HepG2 (cell line): ENCODE data around the gene SSBP4. TPM values are rescaled to one million over a fixed set of nuclear protein-coding genes. Genes with fewer than 3 reads are reported as not detected.

ENCODE experiments used
- ATAC-seq: fragments of 200-7000 bp; cut with Tn5 transposase; 3 replicates; pipeline ENCODE4 v1.9.1; 2020; ENCODE audit warnings: mild to moderate bottlenecking, moderate library complexity
- BruUV-seq: library from RNA; stranded (reverse); fragments of 400-500 nt; replicated peaks from 2 replicates; lab custom pipeline; 2021; lab: Mats Ljungman, UMichigan
- CTCF ChIA-PET: fragments of 300-600 bp; formaldehyde crosslinking; extraction: SDS; loops from one replicate; lab custom pipeline; 2021; ENCODE audit warnings: low total read pairs, inconsistent platforms, low intra/inter-chr PET ratio; lab: Yijun Ruan, JAX
- POLR2A ChIA-PET: fragments of 350-600 bp; sonication (Branson Sonifier 250); formaldehyde crosslinking; loops from one replicate; lab custom pipeline; 2020; ENCODE audit warnings: antibody characterized with exemption, inconsistent platforms; lab: Yijun Ruan, JAX
- DNase-seq: peaks from one replicate; pipeline ENCODE4 v3.0.0-alpha.2; 2015; ENCODE audit warnings: low spot score
- FAIRE-seq: peaks from 3 replicates; lab custom pipeline; 2011; peaks lifted over from hg19 to GRCh38; lab: Jason Lieb, UNC
- H2AFZ ChIP-seq: one replicate; pipeline ENCODE4 v1.6.1; 2011; ENCODE audit warnings: low read length, inconsistent platforms
- H3K27ac ChIP-seq: fragments of 300-600 bp; 3 replicates; pipeline ENCODE4 v1.8.0; 2011; ENCODE audit warnings: mixed run types, mild to moderate bottlenecking, mixed read lengths, low read length, inconsistent platforms; ENCODE audit not compliant: insufficient read depth; ENCODE audit errors: extremely low read length
- H3K27me3 ChIP-seq, 2 experiments: fragments of 200-600 bp in 1 of 2; 2 replicates in 1 of 2; 3 replicates in 1 of 2; pipeline versions ENCODE4 v1.6.0 to v1.8.0; 2011; ENCODE audit warnings: low read length in 2 of 2, mild to moderate bottlenecking in 2 of 2, moderate library complexity in 2 of 2, inconsistent platforms in 1 of 2; ENCODE audit not compliant: insufficient read depth in 2 of 2, control insufficient read depth in 1 of 2
- H3K36me3 ChIP-seq, 2 experiments: fragments of 200-600 bp in 1 of 2; replicated peaks in 1 of 2; 2 replicates in 1 of 2; 3 replicates in 1 of 2; pipeline versions ENCODE4 v1.5.1 to v1.8.0; 2011; ENCODE audit warnings: low read length in 2 of 2, inconsistent platforms in 1 of 2; ENCODE audit not compliant: insufficient read depth in 2 of 2, control insufficient read depth in 1 of 2
- H3K4me1 ChIP-seq: 2 replicates; pipeline ENCODE4 v1.5.1; 2012; ENCODE audit warnings: low read length, inconsistent platforms; ENCODE audit not compliant: insufficient read depth
- H3K4me2 ChIP-seq: 2 replicates; pipeline ENCODE4 v1.6.0; 2011; ENCODE audit warnings: low read depth, low read length, inconsistent platforms
- H3K4me3 ChIP-seq, 3 experiments: fragments of 200-600 bp in 1 of 3; sonication (generic), shearing (Covaris generic) in 1 of 3; replicated peaks in 1 of 3; 2 replicates each; pipeline ENCODE4 v1.5.1; 2011 to 2016; ENCODE audit warnings: low read length in 3 of 3, inconsistent platforms in 2 of 3, low read depth in 2 of 3, mild to moderate bottlenecking in 2 of 3, control low read depth in 1 of 3, mixed read lengths in 1 of 3; ENCODE audit not compliant: insufficient read depth in 1 of 3
- H3K79me2 ChIP-seq: one replicate; pipeline ENCODE4 v1.6.1; 2011; ENCODE audit warnings: low read length, inconsistent platforms; ENCODE audit not compliant: insufficient read depth
- H3K9ac ChIP-seq: 2 replicates; pipeline ENCODE4 v1.6.0; 2011; ENCODE audit warnings: mild to moderate bottlenecking, low read depth, low read length, inconsistent platforms; ENCODE audit not compliant: insufficient read depth
- H3K9me3 ChIP-seq: 2 replicates; pipeline ENCODE4 v1.5.1; 2012; ENCODE audit warnings: mild to moderate bottlenecking, low read length
- H4K20me1 ChIP-seq: 2 replicates; pipeline ENCODE4 v1.6.0; 2011; ENCODE audit warnings: inconsistent platforms, mild to moderate bottlenecking, low read length, moderate library complexity; ENCODE audit not compliant: insufficient read depth
- IRF9 ChIP-seq: sonication (generic); formaldehyde crosslinking; IDR thresholded peaks from 2 replicates; pipeline ENCODE4 v1.8.0; 2022; ENCODE audit warnings: missing genetic modification reagents, mild to moderate bottlenecking, borderline replicate concordance
- NPAS2 ChIP-seq: sonication (generic); formaldehyde crosslinking; IDR thresholded peaks from 2 replicates; pipeline ENCODE4 v1.8.0; 2022; ENCODE audit warnings: mild to moderate bottlenecking, missing genetic modification reagents, borderline replicate concordance
- ZBTB33 ChIP-seq: sonication (generic); formaldehyde crosslinking; IDR thresholded peaks from 2 replicates; pipeline ENCODE4 v1.4.0; 2020; ENCODE audit warnings: missing genetic modification reagents
- ZNF441 ChIP-seq: sonication (generic); formaldehyde crosslinking; IDR thresholded peaks from 2 replicates; pipeline ENCODE4 v1.7.0; 2021; ENCODE audit warnings: missing genetic modification reagents, borderline replicate concordance
- ZNF746 ChIP-seq: sonication (generic); formaldehyde crosslinking; IDR thresholded peaks from 2 replicates; pipeline ENCODE4 v1.8.0; 2022; ENCODE audit warnings: mild to moderate bottlenecking, missing genetic modification reagents
- ZNF747 ChIP-seq: sonication (generic); formaldehyde crosslinking; IDR thresholded peaks from 2 replicates; pipeline ENCODE4 v1.8.1; 2023; ENCODE audit warnings: missing genetic modification reagents, mild to moderate bottlenecking, borderline replicate concordance
- ZZZ3 ChIP-seq: sonication (generic); formaldehyde crosslinking; IDR thresholded peaks from 2 replicates; pipeline ENCODE4 v1.4.0; 2020; ENCODE audit warnings: missing genetic modification reagents, mild to moderate bottlenecking, borderline replicate concordance
- WGBS: methylation state at CpG from one replicate; pipeline ENCODE4 v1.1.6; 2017; ENCODE audit warnings: low lambda C conversion rate; 5-methylcytosine and 5-hydroxymethylcytosine counted together
- in situ Hi-C: cut with HindIII; loops from 2 replicates; pipeline ENCODE4 v1.10.0; 2017; ENCODE audit warnings: low pct_unique_long_range_greater_than_20kb; ENCODE audit not compliant: extremely low pct_ligation_motif_present
- intact Hi-C: fragments of 100-400 bp; cut with micrococcal nuclease; formaldehyde crosslinking; loops from one replicate; pipeline ENCODE4 v1.10.0; 2022; ENCODE audit not compliant: unreplicated experiment
- polyA plus RNA-seq, 8 experiments: library from polyadenylated mRNA; depleted of rRNA in 3 of 8; stranded (reverse) in 7 of 8; unstranded in 1 of 8; fragments of >200 nt; fragmentation: Illumina TruSeq in 4 of 8; extraction: Trizol in 4 of 8; gene quantifications; 2 replicates each; pipeline versions ENCODE4 v1.2.1 to v1.2.3, GENCODE V29; 2011 to 2016; ENCODE audit warnings: low read depth in 4 of 8, missing spikeins in 1 of 8, mixed read lengths in 1 of 8; ENCODE audit not compliant: insufficient read depth in 1 of 8
- total RNA-seq, 5 experiments: library from RNA; depleted of rRNA; stranded (reverse); fragments of >200 nt; fragmentation: Illumina TruSeq; extraction: Trizol; gene quantifications; 2 replicates each; pipeline ENCODE4 v1.2.3, GENCODE V29; 2016; ENCODE audit warnings: low read depth in 1 of 5
- TF ChIP-seq, protein P1 (sequence below): sonication (generic); formaldehyde crosslinking; conservative IDR thresholded peaks from 2 replicates; pipeline ENCODE4 v1.4.0; 2020; ENCODE audit warnings: mild to moderate bottlenecking, missing genetic modification reagents, moderate library complexity
- TF ChIP-seq, protein P2 (sequence below): sonication (generic); formaldehyde crosslinking; IDR thresholded peaks from 2 replicates; pipeline ENCODE4 v1.4.0; 2020; ENCODE audit warnings: missing genetic modification reagents

Gene SSBP4
- total and polyA plus RNA-seq, 2 of the 13 experiments (the other 11 are each of a cell fraction or from before 2014, with no cell fraction given): 20.8 to 39.5 TPM

- TF ChIP-seq, protein P1, sequence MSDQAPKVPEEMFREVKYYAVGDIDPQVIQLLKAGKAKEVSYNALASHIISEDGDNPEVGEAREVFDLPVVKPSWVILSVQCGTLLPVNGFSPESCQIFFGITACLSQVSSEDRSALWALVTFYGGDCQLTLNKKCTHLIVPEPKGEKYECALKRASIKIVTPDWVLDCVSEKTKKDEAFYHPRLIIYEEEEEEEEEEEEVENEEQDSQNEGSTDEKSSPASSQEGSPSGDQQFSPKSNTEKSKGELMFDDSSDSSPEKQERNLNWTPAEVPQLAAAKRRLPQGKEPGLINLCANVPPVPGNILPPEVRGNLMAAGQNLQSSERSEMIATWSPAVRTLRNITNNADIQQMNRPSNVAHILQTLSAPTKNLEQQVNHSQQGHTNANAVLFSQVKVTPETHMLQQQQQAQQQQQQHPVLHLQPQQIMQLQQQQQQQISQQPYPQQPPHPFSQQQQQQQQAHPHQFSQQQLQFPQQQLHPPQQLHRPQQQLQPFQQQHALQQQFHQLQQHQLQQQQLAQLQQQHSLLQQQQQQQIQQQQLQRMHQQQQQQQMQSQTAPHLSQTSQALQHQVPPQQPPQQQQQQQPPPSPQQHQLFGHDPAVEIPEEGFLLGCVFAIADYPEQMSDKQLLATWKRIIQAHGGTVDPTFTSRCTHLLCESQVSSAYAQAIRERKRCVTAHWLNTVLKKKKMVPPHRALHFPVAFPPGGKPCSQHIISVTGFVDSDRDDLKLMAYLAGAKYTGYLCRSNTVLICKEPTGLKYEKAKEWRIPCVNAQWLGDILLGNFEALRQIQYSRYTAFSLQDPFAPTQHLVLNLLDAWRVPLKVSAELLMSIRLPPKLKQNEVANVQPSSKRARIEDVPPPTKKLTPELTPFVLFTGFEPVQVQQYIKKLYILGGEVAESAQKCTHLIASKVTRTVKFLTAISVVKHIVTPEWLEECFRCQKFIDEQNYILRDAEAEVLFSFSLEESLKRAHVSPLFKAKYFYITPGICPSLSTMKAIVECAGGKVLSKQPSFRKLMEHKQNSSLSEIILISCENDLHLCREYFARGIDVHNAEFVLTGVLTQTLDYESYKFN (CRISPR knock-in tag): no peak
- TF ChIP-seq, protein P2, sequence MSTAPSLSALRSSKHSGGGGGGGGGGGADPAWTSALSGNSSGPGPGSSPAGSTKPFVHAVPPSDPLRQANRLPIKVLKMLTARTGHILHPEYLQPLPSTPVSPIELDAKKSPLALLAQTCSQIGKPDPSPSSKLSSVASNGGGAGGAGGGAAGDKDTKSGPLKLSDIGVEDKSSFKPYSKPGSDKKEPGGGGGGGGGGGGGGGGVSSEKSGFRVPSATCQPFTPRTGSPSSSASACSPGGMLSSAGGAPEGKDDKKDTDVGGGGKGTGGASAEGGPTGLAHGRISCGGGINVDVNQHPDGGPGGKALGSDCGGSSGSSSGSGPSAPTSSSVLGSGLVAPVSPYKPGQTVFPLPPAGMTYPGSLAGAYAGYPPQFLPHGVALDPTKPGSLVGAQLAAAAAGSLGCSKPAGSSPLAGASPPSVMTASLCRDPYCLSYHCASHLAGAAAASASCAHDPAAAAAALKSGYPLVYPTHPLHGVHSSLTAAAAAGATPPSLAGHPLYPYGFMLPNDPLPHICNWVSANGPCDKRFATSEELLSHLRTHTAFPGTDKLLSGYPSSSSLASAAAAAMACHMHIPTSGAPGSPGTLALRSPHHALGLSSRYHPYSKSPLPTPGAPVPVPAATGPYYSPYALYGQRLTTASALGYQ (CRISPR knock-in tag): no peak
- TF ChIP-seq, all 625 proteins: peak for 0
Measured at GRCh38 chr19:18424890-18425514, 5.8 kb downstream of the SSBP4 start (continued).

DNA sequence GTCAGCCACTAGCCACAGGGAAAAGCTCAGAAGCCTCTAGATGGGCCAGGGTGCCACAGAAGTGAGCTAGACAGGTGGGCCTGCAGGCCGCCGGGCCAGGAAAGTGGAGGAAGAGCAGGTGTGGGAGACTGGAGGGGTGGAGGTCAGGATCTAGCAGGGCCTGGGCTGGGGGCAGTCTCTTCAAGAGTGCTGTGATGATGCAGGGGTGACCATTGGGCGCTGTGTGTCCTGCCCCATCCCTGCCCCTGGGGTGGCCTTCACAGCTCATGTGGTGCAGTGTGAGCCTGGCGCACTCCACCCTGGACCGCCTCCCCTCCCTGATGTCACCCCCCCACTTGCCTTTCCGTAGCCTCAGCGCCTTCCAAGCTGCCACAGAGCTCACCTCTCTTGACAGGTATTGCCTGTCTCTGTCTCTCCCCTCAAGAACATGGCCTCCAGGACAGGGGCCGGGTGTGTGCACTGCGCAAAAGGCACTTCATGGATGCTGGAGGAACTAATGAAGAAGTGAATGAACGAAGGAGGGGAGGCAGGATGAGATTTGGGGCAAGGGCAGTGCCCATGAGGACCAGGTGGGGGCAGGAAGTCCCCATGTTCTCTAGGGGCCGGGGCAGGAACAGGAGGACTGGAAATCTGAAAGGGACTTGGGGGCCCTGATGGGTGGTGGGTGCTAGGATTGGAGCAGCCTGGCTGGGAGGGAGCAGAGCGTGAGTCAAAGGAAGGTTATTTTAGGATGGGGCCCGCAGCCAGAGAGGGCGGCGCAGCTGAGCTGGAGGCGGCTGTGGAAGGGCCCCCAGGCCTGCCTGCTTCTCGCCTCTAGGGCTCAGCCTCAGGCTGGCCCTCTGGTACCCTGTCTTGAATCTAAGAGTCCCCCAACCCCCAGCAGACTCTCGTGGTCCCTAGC is 6.6 kb downstream of the SSBP4 start:
- Histone ChIP-seq H3K4me2 (no peak overlapping the region), H3K4me1 (peaks cover 13% of the 10 kb centered on the region), H4K20me1 (peaks cover 7% of the 10 kb centered on the region; the same call in 1 of the 2 replicates), H2AFZ (no peak overlapping the region), H3K9ac (no peak overlapping the region), H3K9me3 (no peaks in the 10 kb centered on the region), H3K36me3 (peaks cover 1 to 3% of the 10 kb centered on the region in 2 experiments; a peak in 1 of 5 replicates), H3K4me3 (no peak overlapping the region), H3K27ac (no peak overlapping the region), H3K27me3 (no peaks in the 10 kb centered on the region), H3K79me2 (peaks cover 24% of the 10 kb centered on the region)
- ChIA-PET POLR2A (no interaction called here), CTCF (no interaction called here)
- DNase-seq (no peak), ATAC-seq (no peak; the same call in 2 of the 3 replicates), FAIRE-seq (no peak)
- in situ Hi-C loops: no loop called here
- BruUV-seq: no TSS peak
- WGBS: 94% methylated on average over 15 of the region's 18 CpGs
- intact Hi-C loops: no loop called here
- TF ChIP-seq ZNF441: no peak
- no peak for TF ChIP-seq NPAS2 (CRISPR knock-in tag)
- no peak for TF ChIP-seq IRF9 (CRISPR knock-in tag)
- TF ChIP-seq ZBTB33 (CRISPR knock-in tag): peak; percentile 83
- no peak for TF ChIP-seq ZNF747 (CRISPR knock-in tag)
- no peak for TF ChIP-seq ZNF746 (CRISPR knock-in tag)
- no peak for TF ChIP-seq ZZZ3 (CRISPR knock-in tag)
